SK-N-SH (cell line): Measurements from ENCODE around the gene CSF3. TPM values are rescaled to one million over a fixed set of nuclear protein-coding genes. Genes with fewer than 3 reads are reported as not detected.

Experiments used
- CTCF ChIA-PET: fragments of 300-600, 350-600 bp; formaldehyde crosslinking; extraction: SDS; loops from one replicate; lab custom pipeline; 2021; lab: Yijun Ruan, JAX
- POLR2A ChIA-PET: fragments of 350-600 bp; sonication (Branson Sonifier 250); formaldehyde crosslinking; extraction: SDS; loops from one replicate; lab custom pipeline; 2020; ENCODE audit warnings: antibody characterized with exemption, inconsistent platforms; lab: Yijun Ruan, JAX
- DNase-seq: peaks from one replicate; pipeline ENCODE4 v3.0.0; 2012
- H2AFZ ChIP-seq: fragments of 200-600 bp; sonication (generic); 2 replicates; pipeline ENCODE4 v1.8.1; 2016; ENCODE audit warnings: antibody characterized with exemption, mild to moderate bottlenecking, low read depth
- H3F3A ChIP-seq: fragments of 200-600 bp; sonication (generic); replicated peaks from 2 replicates; pipeline ENCODE3; 2016; ENCODE audit warnings: antibody characterized with exemption, mild to moderate bottlenecking; ENCODE audit not compliant: insufficient read depth
- H3K27ac ChIP-seq, 2 experiments: fragments of 200-500 bp in 1 of 2; fragments of 200-600 bp in 1 of 2; sonication (Bioruptor generic) in 1 of 2; sonication (generic), shearing (Covaris generic) in 1 of 2; 2 replicates each; pipeline versions ENCODE4 v1.5.1 to v1.6.1; 2014 to 2016; ENCODE audit warnings: low read depth in 2 of 2, inconsistent platforms in 1 of 2, low read length in 1 of 2, mild to moderate bottlenecking in 1 of 2, mixed read lengths in 1 of 2
- H3K27me3 ChIP-seq: fragments of 200-600 bp; sonication (generic), shearing (Covaris generic); 2 replicates; pipeline ENCODE4 v1.6.1; 2016; ENCODE audit warnings: mixed run types; ENCODE audit not compliant: insufficient read depth
- H3K36me3 ChIP-seq, 2 experiments: fragments of 200-500 bp in 1 of 2; fragments of 200-600 bp in 1 of 2; sonication (Bioruptor generic) in 1 of 2; sonication (generic) in 1 of 2; replicated peaks in 1 of 2; 2 replicates each; pipeline versions ENCODE3 to v1.5.1; 2014 to 2016; ENCODE audit warnings: low read length in 1 of 2, mild to moderate bottlenecking in 1 of 2; ENCODE audit not compliant: insufficient read depth in 2 of 2, control insufficient read depth in 1 of 2
- H3K4me1 ChIP-seq, 2 experiments: fragments of 200-500 bp in 1 of 2; fragments of 200-600 bp in 1 of 2; sonication (Bioruptor generic) in 1 of 2; sonication (generic), shearing (Covaris generic) in 1 of 2; 2 replicates each; pipeline versions ENCODE4 v1.5.1 to v1.6.1; 2014 to 2016; ENCODE audit warnings: low read depth in 1 of 2, low read length in 1 of 2, mixed run types in 1 of 2; ENCODE audit not compliant: insufficient read depth in 2 of 2, control insufficient read depth in 1 of 2
- H3K4me2 ChIP-seq: fragments of 200-600 bp; sonication (generic), shearing (Covaris generic); 2 replicates; pipeline ENCODE4 v1.6.1; 2017; ENCODE audit warnings: mixed run types
- H3K4me3 ChIP-seq, 2 experiments: fragments of 200-500 bp in 1 of 2; fragments of 200-600 bp in 1 of 2; sonication (Bioruptor generic) in 1 of 2; sonication (generic), shearing (Covaris generic) in 1 of 2; 2 replicates each; pipeline versions ENCODE4 v1.5.1 to v1.8.1; 2014 to 2016; ENCODE audit warnings: low read depth in 2 of 2, inconsistent platforms in 1 of 2, low read length in 1 of 2, mild to moderate bottlenecking in 1 of 2, mixed read lengths in 1 of 2, moderate library complexity in 1 of 2
- H3K79me2 ChIP-seq: fragments of 200-600 bp; sonication (generic); 2 replicates; pipeline ENCODE4 v1.8.1; 2017; ENCODE audit warnings: mild to moderate bottlenecking; ENCODE audit not compliant: insufficient read depth
- H3K9ac ChIP-seq: fragments of 200-600 bp; sonication (generic); 2 replicates; pipeline ENCODE4 v1.6.1; 2017; ENCODE audit warnings: mixed run types
- H3K9me2 ChIP-seq: fragments of 200-600 bp; sonication (generic); 2 replicates; pipeline ENCODE4 v1.6.1; 2017; ENCODE audit warnings: mixed run types
- H3K9me3 ChIP-seq: fragments of 200-600 bp; sonication (generic); 2 replicates; pipeline ENCODE4 v1.6.1; 2017; ENCODE audit warnings: mixed run types, mild to moderate bottlenecking, moderate library complexity
- H4K20me1 ChIP-seq: fragments of 200-600 bp; sonication (generic); 2 replicates; pipeline ENCODE4 v1.6.1; 2017; ENCODE audit warnings: mild to moderate bottlenecking, mixed run types; ENCODE audit not compliant: insufficient read depth
- EP300 ChIP-seq, 2 experiments: IDR thresholded peaks; 2 replicates each; pipeline versions ENCODE4 v1.4.0 to v1.6.1; 2012; ENCODE audit warnings: borderline replicate concordance in 1 of 2, low read depth in 1 of 2, low read length in 1 of 2
- FOSL2 ChIP-seq: IDR thresholded peaks from 2 replicates; pipeline ENCODE4 v1.4.0; 2012; ENCODE audit warnings: low read depth, mild to moderate bottlenecking, moderate library complexity, borderline replicate concordance
- JUND ChIP-seq: IDR thresholded peaks from 2 replicates; pipeline ENCODE4 v1.4.0; 2012
- NFIC ChIP-seq: IDR thresholded peaks from 2 replicates; pipeline ENCODE4 v1.4.0; 2012; ENCODE audit warnings: borderline replicate concordance
- RXRA ChIP-seq: IDR thresholded peaks from 2 replicates; pipeline ENCODE4 v1.4.0; 2012; ENCODE audit warnings: low read depth, mild to moderate bottlenecking, borderline replicate concordance
- SIN3A ChIP-seq: IDR thresholded peaks from 2 replicates; pipeline ENCODE4 v1.6.1; 2012; ENCODE audit warnings: low read depth, mild to moderate bottlenecking, low read length, moderate library complexity, borderline replicate concordance
- YY1 ChIP-seq: IDR thresholded peaks from 2 replicates; pipeline ENCODE4 v1.4.0; 2012; ENCODE audit warnings: low read depth, mild to moderate bottlenecking
- WGBS: methylation state at CpG from one replicate; pipeline ENCODE4 v1.1.6; 2017; ENCODE audit warnings: low lambda C conversion rate; 5-methylcytosine and 5-hydroxymethylcytosine counted together
- polyA plus RNA-seq, 3 experiments: library from polyadenylated mRNA; depleted of rRNA; stranded (reverse); fragments of >200 nt; gene quantifications; 2 replicates each; pipeline ENCODE4 v1.2.3, GENCODE V29; 2012
- TF ChIP-seq, protein P1 (sequence below): fragments of 150-350 bp; IDR thresholded peaks from 2 replicates; pipeline ENCODE4 v1.6.1; 2017; ENCODE audit warnings: antibody characterized with exemption, low read length, low read depth, borderline replicate concordance
- TF ChIP-seq, protein P2 (sequence below): fragments of 150-350 bp; IDR thresholded peaks from 2 replicates; pipeline ENCODE4 v1.6.1; 2016; ENCODE audit warnings: mild to moderate bottlenecking, low read depth, low read length
- TF ChIP-seq, protein P3 (sequence below): IDR thresholded peaks from 2 replicates; pipeline ENCODE4 v1.4.0; 2012; ENCODE audit warnings: low read depth

The CSF3 gene
- polyA plus RNA-seq, 1 of the 3 experiments (the other 2 are of a cell fraction): not detected

DNA sequence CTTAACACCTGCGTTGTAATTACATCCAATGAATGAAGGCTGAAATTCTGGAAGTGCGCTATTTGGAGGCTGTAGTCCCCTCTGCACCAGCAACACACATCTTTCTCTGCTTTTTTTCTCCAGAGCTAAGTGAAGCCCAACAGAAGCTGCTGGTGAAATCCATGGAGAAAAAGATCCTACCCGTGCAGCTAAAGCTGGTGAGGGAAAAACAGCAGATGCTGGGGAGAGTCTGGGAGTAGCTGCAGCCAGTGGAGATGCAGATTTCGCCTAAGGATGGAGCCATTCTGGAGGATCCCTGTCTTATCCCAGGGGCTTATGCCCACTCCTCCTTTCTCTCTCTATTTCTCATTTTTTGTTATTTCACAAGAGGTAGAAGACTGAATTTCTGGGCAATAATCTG is 39.4 kb upstream of the CSF3 start:
- CTCF ChIA-PET: interaction anchor here (1.1 to 1.3 kb wide), 2 partner anchors 14 to 18 kb away, joined by 3 to 5 read pairs; no protein-coding TSS in a partner anchor
- POLR2A ChIA-PET: interaction anchor here (1.0 kb wide), 1 partner anchor 17 kb away, joined by 4 read pairs; no protein-coding TSS in a partner anchor
- peaks cover 0 to 14% of the 10 kb centered on the region in 2 experiments; a peak in 3 of 4 replicates for H3K4me1 ChIP-seq
- no peaks in the 10 kb centered on the region for H3K36me3 ChIP-seq
- no peak overlapping the region for H3K4me2 ChIP-seq
- H4K20me1 ChIP-seq: no peaks in the 10 kb centered on the region
- no peaks in the 10 kb centered on the region for H3K9me3 ChIP-seq
- no peak overlapping the region for H2AFZ ChIP-seq
- 60% methylated on average over 4 of the region's 4 CpGs for WGBS
- no peak overlapping the region for H3K4me3 ChIP-seq
- H3K79me2 ChIP-seq: peaks cover 1% of the 10 kb centered on the region
- no peak overlapping the region for H3K27ac ChIP-seq
- no peaks in the 10 kb centered on the region for H3K27me3 ChIP-seq
- H3F3A ChIP-seq: peaks cover 14% of the 10 kb centered on the region
- no peaks in the 10 kb centered on the region for H3K9me2 ChIP-seq
- H3K9ac ChIP-seq: no peak overlapping the region
- DNase-seq: no peak
- TF ChIP-seq, protein P1, sequence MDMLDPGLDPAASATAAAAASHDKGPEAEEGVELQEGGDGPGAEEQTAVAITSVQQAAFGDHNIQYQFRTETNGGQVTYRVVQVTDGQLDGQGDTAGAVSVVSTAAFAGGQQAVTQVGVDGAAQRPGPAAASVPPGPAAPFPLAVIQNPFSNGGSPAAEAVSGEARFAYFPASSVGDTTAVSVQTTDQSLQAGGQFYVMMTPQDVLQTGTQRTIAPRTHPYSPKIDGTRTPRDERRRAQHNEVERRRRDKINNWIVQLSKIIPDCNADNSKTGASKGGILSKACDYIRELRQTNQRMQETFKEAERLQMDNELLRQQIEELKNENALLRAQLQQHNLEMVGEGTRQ: no peak
- no peak for TF ChIP-seq SIN3A
- no peak for TF ChIP-seq YY1
- TF ChIP-seq, all 33 proteins: peak for 0

DNA sequence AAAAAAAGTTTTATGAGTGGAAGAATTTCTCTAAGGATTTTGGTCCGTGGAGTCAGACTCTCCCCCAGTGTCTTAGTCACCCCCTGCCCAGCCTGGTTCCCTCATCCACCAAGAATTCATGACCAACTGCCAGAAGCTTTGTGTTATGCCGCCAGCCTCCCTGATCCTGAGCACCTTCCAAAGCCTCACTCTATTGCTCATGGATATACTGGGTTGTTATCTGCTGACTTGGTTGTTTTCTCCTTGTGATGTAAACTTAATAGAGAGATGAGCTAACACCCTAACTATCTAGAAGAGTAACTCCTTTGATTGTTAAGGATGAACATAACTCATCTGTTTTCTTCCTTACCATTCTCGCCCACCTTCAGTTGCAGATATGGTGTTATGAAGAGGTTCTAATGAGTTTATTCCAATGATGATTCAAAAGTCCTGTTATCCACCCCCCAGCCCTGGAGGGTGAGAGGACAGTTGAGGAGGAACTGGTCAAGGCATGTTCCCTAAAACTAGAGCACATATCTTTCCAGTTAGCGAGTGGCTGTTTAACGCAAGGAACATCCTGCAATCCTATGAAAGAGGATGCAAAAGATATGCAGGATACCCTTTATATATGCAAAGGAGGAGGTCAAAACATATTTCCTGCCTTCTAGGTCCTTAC is 36.1 kb upstream of the CSF3 start:
- Histone ChIP-seq H3K4me1 (peaks cover 8% of the 10 kb centered on the region in 2 experiments), H3K27ac (peak overlapping the region in 1 of 2 experiments; percentile 35; a peak in 1 of 4 replicates), H3K9ac (no peak overlapping the region)
- TF ChIP-seq EP300 (IDR thresholded peaks at IDR 0.05; ENCODE audit: borderline replicate concordance in 1 of 2, low read depth in 1 of 2, low read length in 1 of 2) (peak in 1 of 2 experiments; percentile 34; a peak in 1 of 4 replicates), JUND (peak; percentile 32; the same call in 1 of the 2 replicates), RXRA (no peak), FOSL2 (peak; percentile 70), NFIC (peak; percentile 58)
- TF ChIP-seq, protein P2, sequence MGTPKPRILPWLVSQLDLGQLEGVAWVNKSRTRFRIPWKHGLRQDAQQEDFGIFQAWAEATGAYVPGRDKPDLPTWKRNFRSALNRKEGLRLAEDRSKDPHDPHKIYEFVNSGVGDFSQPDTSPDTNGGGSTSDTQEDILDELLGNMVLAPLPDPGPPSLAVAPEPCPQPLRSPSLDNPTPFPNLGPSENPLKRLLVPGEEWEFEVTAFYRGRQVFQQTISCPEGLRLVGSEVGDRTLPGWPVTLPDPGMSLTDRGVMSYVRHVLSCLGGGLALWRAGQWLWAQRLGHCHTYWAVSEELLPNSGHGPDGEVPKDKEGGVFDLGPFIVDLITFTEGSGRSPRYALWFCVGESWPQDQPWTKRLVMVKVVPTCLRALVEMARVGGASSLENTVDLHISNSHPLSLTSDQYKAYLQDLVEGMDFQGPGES: no peak
- TF ChIP-seq, protein P3, sequence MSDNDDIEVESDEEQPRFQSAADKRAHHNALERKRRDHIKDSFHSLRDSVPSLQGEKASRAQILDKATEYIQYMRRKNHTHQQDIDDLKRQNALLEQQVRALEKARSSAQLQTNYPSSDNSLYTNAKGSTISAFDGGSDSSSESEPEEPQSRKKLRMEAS: no peak
- TF ChIP-seq, all 33 proteins: peak for 4
- 58% methylated on average over 5 of the region's 5 CpGs for WGBS
- Histone ChIP-seq H3K4me2 (peak overlapping the region; percentile 79), H4K20me1 (peaks cover 22% of the 10 kb centered on the region), H3K9me3 (no peaks in the 10 kb centered on the region), H3K79me2 (peaks cover 35% of the 10 kb centered on the region), H3K36me3 (peaks cover under 1 to 4% of the 10 kb centered on the region in 2 experiments), H3K4me3 (no peak overlapping the region), H2AFZ (peak overlapping the region; percentile 96), H3F3A (peaks cover 14% of the 10 kb centered on the region), H3K27me3 (no peaks in the 10 kb centered on the region), H3K9me2 (no peaks in the 10 kb centered on the region)
- CTCF ChIA-PET: interaction anchor here (0.7 to 5.5 kb wide), 15 partner anchors 10 to 159 kb away, joined by 3 to 56 read pairs (median 6); partner anchors contain the start of gene NR1D1
- no peak for DNase-seq
- POLR2A ChIA-PET: interaction anchor here (1.4 to 1.9 kb wide), 2 partner anchors 18 to 21 kb away, joined by 7 to 13 read pairs; no protein-coding TSS in a partner anchor
